Astrocyte of the spinal cord (primary cell): ENCODE data around the gene IREB2.

Experiments
- DNase-seq: peaks from one replicate; pipeline ENCODE4 v3.0.0; 2011; ENCODE audit warnings: low read depth, low spot score
- H3K4me3 ChIP-seq: 2 replicates; pipeline ENCODE4 v1.5.1; 2011; ENCODE audit warnings: low read depth, mild to moderate bottlenecking, low read length, moderate library complexity
- CTCF ChIP-seq: IDR thresholded peaks from 2 replicates; pipeline ENCODE4 v1.5.1; 2012; ENCODE audit warnings: low read depth, mild to moderate bottlenecking, low read length, inconsistent platforms
- in situ Hi-C: cut with HindIII; loops from 2 replicates; pipeline ENCODE4 v1.10.0; 2017; ENCODE audit warnings: low sequenced_read_pairs

The IREB2 gene

GRCh38 chr15:78479650-78480049, 41.6 kb downstream of the IREB2 start:
- TF ChIP-seq CTCF, result no peak
- no peak for DNase-seq
- in situ Hi-C loops, result no loop called here

DNA sequence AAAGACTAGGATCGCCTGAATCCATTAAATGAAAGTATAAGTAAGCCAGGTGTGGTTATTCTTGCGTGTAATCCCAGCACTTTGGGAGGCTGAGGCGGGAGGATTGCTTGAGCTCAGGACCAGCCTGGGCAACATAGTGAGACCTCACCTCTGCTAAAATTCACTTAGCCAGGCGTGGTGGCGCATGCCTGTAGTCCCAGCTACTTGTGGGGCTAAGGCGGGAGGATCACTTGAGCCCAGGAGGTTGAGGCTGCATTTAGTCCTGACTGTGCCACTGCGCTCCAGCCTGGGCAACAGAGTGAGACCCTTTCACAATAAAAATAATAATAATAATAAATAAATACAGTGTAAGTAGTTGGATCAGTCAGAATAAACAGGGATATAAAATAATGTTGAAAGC, 43.9 kb downstream of the IREB2 start:
- in situ Hi-C loops, result no loop called here
- no peak overlapping the region for H3K4me3 ChIP-seq
- no peak for DNase-seq
- TF ChIP-seq CTCF, result no peak

More at GRCh38 chr15:78479650-78480049, 41.6 kb downstream of the IREB2 start:
- no peak overlapping the region for H3K4me3 ChIP-seq

- in situ Hi-C loops, result no loop called here
- H3K4me3 ChIP-seq, result no peak overlapping the region
- TF ChIP-seq CTCF, result no peak
- DNase-seq, result peak; percentile 2
Observed at GRCh38 chr15:78492872-78493271, 54.9 kb downstream of the IREB2 start.

DNA sequence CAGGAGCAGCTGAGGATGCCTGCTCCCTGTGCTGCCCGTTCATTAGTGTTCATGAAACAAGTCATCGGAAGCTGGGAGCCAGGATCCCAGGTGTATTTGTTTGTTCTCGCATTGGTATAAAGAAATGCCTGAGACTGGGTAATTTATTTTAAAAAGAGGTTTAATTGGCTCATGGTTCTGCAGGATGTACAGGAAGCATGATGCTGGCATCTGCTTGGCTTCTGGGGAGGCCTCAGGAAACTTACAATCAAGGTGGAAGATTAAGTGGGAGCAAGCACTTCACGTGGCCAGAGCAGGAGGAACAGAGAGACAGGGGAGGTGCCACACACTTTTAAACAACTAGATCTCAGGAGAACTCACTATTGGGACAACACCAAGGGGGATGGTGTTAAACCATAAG, 63.8 kb downstream of the IREB2 start:
- no peak overlapping the region for H3K4me3 ChIP-seq
- DNase-seq, result no peak
- in situ Hi-C loops, result no loop called here
- no peak for TF ChIP-seq CTCF

DNA sequence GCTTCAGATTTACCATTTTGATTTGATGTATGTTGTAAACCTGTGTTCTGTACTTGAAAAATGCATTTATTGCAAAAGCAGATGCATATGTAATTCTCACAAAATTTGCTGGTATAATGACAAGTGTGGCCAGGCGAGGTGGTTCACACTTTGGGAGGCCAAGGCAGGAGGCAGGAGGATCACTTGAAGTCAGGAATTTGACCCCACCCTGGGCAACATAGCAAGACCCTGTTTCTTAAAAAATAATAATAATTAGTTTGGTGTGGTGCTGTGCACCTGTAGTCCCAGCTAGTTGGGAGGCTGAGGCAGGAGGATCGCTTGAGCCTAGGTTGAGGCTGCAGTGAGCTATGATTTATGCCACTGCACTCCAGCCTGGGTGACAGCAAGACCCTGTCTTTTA, 64.6 kb downstream of the IREB2 start:
- H3K4me3 ChIP-seq, result no peak overlapping the region
- no peak for TF ChIP-seq CTCF
- in situ Hi-C loops, result no loop called here
- no peak for DNase-seq

DNA sequence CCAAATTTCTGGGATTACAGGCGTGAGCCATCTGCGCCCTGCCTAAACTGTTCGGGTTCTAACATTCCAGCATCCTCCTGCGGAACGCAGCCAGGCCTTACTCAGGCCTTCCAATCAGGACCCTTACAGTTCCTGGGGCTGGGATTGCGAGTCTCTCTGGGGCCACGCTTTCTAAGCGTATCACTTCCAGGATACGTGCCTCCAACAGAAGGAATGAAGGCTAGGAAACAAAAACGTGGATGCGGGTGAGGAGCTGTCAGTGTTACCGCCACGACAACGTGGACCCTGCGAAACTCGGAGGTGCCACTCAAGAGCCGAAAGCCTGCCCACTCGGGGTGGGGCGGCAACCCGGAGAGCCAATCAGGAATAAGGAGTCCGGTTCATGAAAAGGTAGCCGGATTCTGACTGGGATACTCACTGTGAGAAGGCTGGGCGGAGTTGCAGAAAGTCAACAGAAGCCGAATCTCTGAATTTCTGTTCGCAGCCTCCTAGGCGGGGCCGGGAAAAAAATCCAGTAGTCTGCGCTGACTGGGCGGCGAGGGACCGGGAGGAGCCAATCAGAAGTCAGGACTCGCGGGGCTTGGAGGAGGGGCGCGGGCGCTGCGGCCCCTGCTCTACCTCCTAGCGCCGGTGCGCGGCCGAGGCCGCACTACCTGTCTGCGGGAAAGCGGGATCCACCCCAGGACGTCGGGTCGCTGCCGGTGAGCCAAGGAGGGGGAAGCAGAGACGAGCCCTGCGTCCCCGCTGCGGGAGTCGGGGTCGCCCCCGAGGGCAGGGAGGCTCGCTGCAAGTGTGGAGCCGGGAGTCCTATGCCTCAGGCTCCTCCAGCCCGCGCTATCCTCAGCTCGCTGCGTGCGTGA, 69.2 kb downstream of the IREB2 start, which contains the start of gene HYKK:
TSS of gene HYKK (plus strand) at position 607 of the 860 bp plus-strand sequence. CDS start 5,512 bp downstream, outside the sequence.
- TF ChIP-seq CTCF, result peak; percentile 14
- in situ Hi-C loops, result no loop called here
- H3K4me3 ChIP-seq, result peak within 1 kb of the TSS; percentile 88
- peak; percentile 98 for DNase-seq
